HG03571 (cell line): ENCODE measurements around the gene NPL.

Source experiments
- ATAC-seq: cut with Tn5 transposase; IDR thresholded peaks from one replicate; pipeline ENCODE4 v1.9.1; 2021; ENCODE audit not compliant: unreplicated experiment

The NPL gene

DNA sequence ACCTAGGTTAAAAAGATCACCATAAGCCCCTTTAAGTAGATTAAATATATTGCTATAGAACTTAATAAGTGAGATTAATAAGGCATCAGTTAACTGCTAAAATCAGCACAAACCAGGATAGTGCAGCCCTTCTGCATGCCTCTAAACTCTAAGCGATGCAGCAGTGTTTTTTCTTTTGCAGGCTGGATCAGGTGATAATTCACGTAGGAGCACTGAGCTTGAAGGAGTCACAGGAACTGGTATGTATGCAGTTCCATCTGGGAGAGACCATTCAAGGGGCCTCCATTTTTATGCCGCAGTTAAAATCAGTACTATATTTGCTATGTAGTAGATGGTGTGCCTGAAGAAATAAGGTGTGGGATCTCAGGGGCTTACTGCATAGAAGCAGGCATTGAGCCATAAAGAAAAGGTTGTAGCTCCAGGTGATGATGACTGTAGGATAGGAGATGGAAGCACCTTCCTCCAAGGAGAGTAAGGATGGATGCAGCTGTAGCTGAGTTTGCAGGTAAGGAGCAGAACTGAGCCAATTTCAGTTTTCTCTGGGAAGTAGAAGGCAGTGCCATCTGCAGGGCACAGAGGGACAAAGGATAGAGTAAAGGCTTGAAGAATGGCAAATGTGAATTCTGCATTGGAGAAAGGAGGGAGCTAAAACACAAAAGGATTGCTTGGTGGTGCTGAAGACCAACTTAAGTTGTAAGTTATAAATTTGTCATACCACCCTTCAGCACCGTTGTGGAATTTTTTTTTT is 22.6 kb downstream of the NPL start:
- ATAC-seq, result no peak

GRCh38 chr1:182816863-182817262 is 27.3 kb downstream of the NPL start:
- ATAC-seq, result no peak

DNA sequence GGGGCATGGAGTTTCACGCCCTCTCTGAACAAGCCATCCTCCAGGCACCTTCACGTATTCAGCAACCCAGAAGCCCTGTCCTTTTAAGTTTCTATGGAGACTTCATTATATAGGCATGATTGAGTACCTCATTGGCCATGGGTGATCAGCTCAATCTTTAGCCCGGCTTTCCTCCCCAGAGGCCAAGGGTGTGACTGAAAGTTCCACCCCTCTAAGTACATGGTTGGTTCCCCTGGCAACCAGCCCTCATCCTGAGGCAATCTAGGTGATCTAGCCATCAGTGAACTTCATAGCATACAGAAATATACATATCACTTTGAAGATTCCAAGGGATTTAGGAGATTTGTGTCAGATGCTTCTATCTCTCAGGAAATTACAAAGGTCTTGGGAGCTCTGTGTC is 28.2 kb downstream of the NPL start:
- no peak for ATAC-seq

GRCh38 chr1:182823220-182823619 is 33.6 kb downstream of the NPL start:
- ATAC-seq, result no peak

- ATAC-seq, result no peak
These were observed 37.3 kb downstream of the NPL start for GRCh38 chr1:182826892-182827291.

DNA sequence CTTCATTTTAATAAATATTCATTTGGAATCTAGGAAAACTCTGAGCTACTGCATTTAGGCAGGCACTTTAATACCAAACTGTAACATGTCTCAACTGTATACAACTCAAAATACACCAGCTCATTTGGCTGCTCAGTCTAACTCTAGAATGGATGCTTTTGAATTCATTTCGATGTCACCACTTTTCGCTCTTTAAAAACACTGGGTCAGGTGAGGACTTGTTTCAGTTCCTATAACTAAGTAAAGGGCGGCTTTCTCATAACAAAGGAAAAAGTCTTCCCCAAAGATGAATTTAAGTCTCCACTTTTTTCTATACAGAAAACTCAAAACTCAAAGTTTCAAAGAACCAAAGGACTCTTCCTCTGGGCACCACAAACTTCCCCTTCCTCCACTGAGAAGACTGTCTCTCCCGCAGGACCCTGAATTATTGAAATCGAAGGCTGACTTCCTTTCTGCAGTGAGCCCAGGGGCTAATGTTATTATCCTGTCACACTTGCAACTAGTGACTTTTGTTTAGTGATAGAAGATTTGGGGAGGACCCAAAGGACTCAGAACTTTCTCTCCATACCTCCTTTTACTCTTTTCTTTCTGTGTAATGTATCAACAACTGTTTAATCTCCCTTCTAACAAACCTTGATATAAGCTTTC is 39.8 kb downstream of the NPL start:
- ATAC-seq, result no peak

GRCh38 chr1:182833271-182833670 is 43.7 kb downstream of the NPL start:
- ATAC-seq, result no peak

DNA sequence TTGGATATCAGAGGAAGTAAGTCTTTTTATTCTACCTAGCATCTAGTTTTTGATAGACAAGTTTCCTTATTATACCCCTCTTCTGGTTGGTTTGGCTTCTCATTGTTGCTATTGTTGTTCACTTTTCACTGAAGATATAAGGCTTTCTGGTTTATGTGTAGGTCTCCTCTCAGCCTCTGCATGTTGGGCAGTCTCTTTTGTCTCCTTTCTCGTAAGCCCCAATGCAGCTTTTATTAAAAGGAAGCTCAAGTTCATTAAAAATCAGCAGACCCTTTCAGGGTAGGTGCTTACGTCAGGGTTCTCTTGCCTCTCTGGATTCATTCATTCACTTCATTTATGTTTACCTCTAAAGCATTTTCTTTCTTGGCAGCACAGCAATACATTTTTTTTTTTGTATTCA is 44.8 kb downstream of the NPL start:
- ATAC-seq, result no peak

GRCh38 chr1:182835806-182836205 is 46.2 kb downstream of the NPL start:
- no peak for ATAC-seq

DNA sequence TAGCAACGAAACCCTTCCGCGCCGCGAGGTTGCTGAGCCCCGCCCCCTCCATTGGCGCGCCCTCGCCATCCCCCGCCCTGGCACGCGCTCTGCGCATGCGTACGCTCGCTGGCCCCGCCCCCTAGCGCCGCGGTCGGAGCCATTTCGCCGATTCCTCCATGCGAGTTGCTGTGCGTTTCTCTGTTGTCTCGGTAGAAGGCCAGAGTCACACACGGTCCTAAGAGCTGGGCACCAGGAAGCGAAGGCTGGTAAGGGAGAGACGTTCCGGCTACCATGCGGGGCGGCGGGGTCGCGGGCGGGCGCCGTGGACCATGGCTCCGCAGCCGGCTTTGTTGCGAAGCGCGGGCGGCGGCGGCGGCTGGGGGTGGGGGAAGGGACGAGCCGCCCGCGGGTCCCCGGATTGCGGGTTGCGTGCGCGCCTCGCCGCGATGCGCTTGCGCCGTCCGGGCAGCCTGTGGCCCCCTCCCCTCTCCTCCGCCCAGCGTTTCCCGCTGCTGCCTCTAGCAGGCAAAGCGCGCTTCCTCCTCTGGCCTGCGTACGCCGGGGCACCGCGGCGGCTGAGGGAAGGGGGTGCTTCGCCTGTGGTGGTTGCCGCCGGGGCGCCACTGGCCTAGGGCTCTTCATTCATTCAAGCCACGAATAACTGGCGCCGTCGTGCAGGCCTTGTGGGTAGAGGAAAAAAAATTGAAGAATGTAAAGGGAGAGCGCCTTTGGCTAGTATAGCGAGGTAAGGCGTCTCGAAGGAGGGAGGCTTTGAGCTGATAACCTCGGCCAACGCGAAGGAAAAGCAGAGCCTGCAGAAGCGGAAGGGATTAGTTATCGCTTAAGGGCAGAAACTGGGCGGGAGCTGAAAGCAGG is 49.9 kb downstream of the NPL start, which contains the start of gene DHX9:
TSS of gene DHX9 (plus strand) at position 139 of the 858 bp plus-strand sequence. CDS start 3,220 bp downstream, outside the sequence.
- ATAC-seq, result peak; percentile 79

GRCh38 chr1:182841368-182841988 is 51.9 kb downstream of the NPL start:
- ATAC-seq, result no peak

GRCh38 chr1:182842265-182842664 is 52.7 kb downstream of the NPL start:
- ATAC-seq, result no peak

DNA sequence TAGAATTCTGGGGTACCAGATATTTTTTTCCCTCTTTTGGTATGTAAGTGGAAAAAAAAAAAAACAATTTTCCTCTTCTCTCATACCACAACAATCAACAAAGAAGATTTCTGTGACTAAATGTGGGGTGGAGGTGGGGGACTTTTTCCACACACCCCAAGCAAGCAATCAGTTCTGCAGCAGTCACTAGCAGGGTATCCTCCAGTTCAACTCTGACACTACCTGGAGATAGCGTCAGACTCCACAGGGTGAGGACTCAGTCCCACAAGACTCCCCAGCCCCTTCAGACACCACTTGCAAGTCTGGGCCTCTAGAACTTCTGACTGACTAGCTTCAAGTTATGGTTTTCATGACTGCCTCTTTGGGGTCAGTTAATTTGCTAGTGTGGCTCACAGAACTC is 55.8 kb downstream of the NPL start:
- no peak for ATAC-seq

- ATAC-seq, result no peak
These were observed 56.3 kb downstream of the NPL start for GRCh38 chr1:182845894-182846293.

DNA sequence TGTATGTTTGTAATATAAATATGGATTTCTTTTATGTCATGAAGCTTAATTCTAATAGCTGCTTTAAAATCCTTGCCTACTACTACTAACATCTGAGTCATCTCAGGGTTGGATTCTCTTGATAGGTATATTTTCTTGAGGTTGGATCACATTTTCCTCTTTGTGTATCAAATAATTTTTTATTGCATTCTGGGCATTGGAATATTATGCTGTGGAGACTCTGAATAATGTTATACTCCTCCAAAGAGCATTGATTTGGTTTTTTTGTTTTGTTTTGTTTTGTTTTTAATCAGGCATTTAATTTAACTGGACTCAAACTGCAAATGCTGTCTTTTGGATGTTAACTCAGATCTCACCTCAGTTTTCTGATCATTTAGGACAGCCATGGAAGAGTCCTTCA is 57.5 kb downstream of the NPL start:
- no peak for ATAC-seq

DNA sequence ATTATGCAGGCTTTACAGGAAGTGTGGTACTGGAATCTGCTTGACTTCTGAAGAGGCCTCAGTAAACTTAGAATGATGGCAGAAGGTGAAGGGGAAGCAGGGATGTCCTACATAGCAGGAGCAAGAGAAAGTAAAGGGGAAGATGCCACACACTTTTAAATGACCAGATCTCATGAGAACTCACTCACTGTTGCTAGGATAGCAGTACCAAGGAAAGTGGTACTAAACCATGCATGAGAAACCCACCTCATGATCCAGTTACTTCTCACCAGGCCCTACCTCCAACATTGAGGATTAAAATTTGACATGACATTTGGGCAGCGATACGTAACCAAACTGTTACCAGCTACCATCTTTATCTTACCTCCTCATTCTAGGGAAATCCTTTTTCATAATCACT is 59.2 kb downstream of the NPL start:
- ATAC-seq, result no peak

GRCh38 chr1:182850319-182850718 is 60.7 kb downstream of the NPL start:
- no peak for ATAC-seq

DNA sequence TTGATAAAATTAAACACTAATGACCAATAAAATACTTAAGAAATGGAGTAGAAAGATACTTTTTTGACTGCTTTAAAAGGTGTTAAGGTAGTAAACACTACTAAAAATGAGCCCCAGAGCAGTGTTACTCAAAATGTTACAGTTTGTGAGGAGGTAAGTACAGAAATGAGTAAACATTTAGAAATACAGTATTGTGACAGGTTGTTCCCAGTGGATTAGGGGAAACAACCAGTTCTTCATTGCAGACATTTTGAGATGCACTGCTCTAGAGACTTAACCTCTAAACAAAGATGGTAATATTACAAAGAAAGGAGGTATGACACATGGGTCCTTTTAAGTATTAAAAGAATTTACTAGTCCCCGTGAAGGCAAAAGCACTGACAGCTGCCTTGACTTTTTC is 62.3 kb downstream of the NPL start:
- ATAC-seq, result no peak

- ATAC-seq, result no peak
These were observed 66.3 kb downstream of the NPL start for GRCh38 chr1:182855911-182856310.

- ATAC-seq, result no peak
These were observed 67.6 kb downstream of the NPL start for GRCh38 chr1:182857212-182857611.

DNA sequence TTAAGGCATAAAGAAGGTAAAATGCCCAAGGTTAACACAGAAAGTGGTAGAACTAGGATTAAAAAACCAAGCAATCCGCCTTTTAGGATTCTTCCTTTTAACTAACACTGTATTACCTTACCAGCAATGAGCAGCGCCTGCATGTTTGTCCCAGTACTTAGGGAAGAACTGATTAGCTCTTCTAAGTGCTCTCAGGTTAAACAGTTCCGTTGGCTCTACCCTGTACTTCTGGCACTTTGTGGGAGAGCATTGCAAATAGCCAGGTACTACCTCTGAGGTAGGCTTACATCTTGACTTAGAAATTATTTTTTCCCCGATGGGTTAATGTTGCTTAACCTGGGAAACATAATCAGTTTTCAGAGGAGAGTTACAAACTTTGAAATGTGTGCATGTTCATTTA is 71.1 kb downstream of the NPL start:
- no peak for ATAC-seq
